H1 (cell line): ENCODE data around the gene WBP1L. TPM values are rescaled to one million over a fixed set of nuclear protein-coding genes. Genes with fewer than 3 reads are reported as not detected.

Experiments used
- CTCF ChIA-PET: fragments of 300-600 bp; sonication (Branson Sonifier 250); formaldehyde crosslinking; loops from one replicate; lab custom pipeline; 2021; ENCODE audit not compliant: partially characterized antibody; lab: Charles Lee
- POLR2A ChIA-PET: fragments of 300-600 bp; sonication (Branson Sonifier 250); formaldehyde crosslinking; loops from one replicate; lab custom pipeline; 2021; ENCODE audit warnings: inconsistent platforms; ENCODE audit not compliant: partially characterized antibody; lab: Charles Lee
- DNase-seq, 2 experiments: peaks; one replicate each; pipeline versions ENCODE4 v3.0.0 to v3.0.0-alpha.2; 2010 to 2022; ENCODE audit warnings: low spot score in 2 of 2, low read depth in 1 of 2, mixed read lengths in 1 of 2
- FAIRE-seq: peaks from 2 replicates; lab custom pipeline; 2011; peaks lifted over from hg19 to GRCh38; lab: Jason Lieb, UNC
- H2AFZ ChIP-seq: 2 replicates; pipeline ENCODE4 v1.8.1; 2012; ENCODE audit warnings: low read length, inconsistent platforms
- H2AK5ac ChIP-seq: 2 replicates; pipeline ENCODE4 v1.6.1; 2013; ENCODE audit warnings: low read depth, low read length
- H2BK120ac ChIP-seq: replicated peaks from 2 replicates; pipeline ENCODE3; 2013; ENCODE audit warnings: low read depth, low read length, inconsistent platforms
- H2BK12ac ChIP-seq: 2 replicates; pipeline ENCODE4 v1.6.1; 2013; ENCODE audit warnings: low read depth, low read length
- H2BK15ac ChIP-seq: 2 replicates; pipeline ENCODE4 v1.6.1; 2013; ENCODE audit warnings: low read length
- H2BK20ac ChIP-seq: 2 replicates; pipeline ENCODE4 v1.6.1; 2013; ENCODE audit warnings: low read length
- H2BK5ac ChIP-seq: 2 replicates; pipeline ENCODE4 v1.6.1; 2013; ENCODE audit warnings: low read depth, low read length
- H3K14ac ChIP-seq: 2 replicates; pipeline ENCODE4 v1.6.1; 2013; ENCODE audit warnings: inconsistent platforms; ENCODE audit not compliant: insufficient read length
- H3K18ac ChIP-seq: 2 replicates; pipeline ENCODE4 v1.6.1; 2013; ENCODE audit warnings: low read length; ENCODE audit errors: extremely low read depth
- H3K23ac ChIP-seq: 2 replicates; pipeline ENCODE4 v1.6.1; 2013; ENCODE audit warnings: inconsistent platforms; ENCODE audit not compliant: insufficient read length
- H3K23me2 ChIP-seq: 2 replicates; pipeline ENCODE4 v1.6.1; 2013; ENCODE audit warnings: low read depth, low read length
- H3K27ac ChIP-seq: 2 replicates; pipeline ENCODE4 v1.6.1; 2011; ENCODE audit warnings: low read depth, low read length, inconsistent platforms
- H3K27me3 ChIP-seq, 4 experiments: replicated peaks in 1 of 4; 1 replicate in 1 of 4; 2 replicates in 3 of 4; pipeline versions ENCODE4 v1.6.1 to v1.8.1; 2011 to 2013; ENCODE audit warnings: low read length in 3 of 4, mild to moderate bottlenecking in 3 of 4, inconsistent platforms in 2 of 4, mixed read lengths in 2 of 4, moderate library complexity in 1 of 4; ENCODE audit not compliant: control insufficient read depth in 3 of 4, insufficient read depth in 3 of 4; ENCODE audit errors: extremely low read depth in 1 of 4
- H3K36me3 ChIP-seq, 4 experiments: 2 replicates each; pipeline versions ENCODE4 v1.6.1 to v1.8.1; 2011 to 2013; ENCODE audit warnings: mild to moderate bottlenecking in 4 of 4, low read length in 3 of 4, moderate library complexity in 2 of 4, control low read depth in 1 of 4, inconsistent platforms in 1 of 4; ENCODE audit not compliant: insufficient read depth in 4 of 4, control insufficient read depth in 2 of 4
- H3K4ac ChIP-seq: replicated peaks from 2 replicates; pipeline ENCODE3; 2013; ENCODE audit warnings: low read length, low read depth, mixed read lengths, inconsistent platforms; ENCODE audit not compliant: insufficient read length
- H3K4me1 ChIP-seq, 4 experiments: replicated peaks in 1 of 4; 1 replicate in 1 of 4; 2 replicates in 3 of 4; pipeline versions ENCODE4 v1.6.1 to v1.8.1; 2011 to 2013; ENCODE audit warnings: low read length in 3 of 4, inconsistent platforms in 2 of 4, mixed read lengths in 1 of 4; ENCODE audit not compliant: insufficient read depth in 4 of 4, control insufficient read depth in 3 of 4
- H3K4me2 ChIP-seq, 2 experiments: 2 replicates each; pipeline versions ENCODE4 v1.6.1 to v1.8.1; 2011 to 2013; ENCODE audit warnings: low read depth in 2 of 2, low read length in 2 of 2, control low read depth in 1 of 2, inconsistent platforms in 1 of 2, mild to moderate bottlenecking in 1 of 2; ENCODE audit not compliant: insufficient read depth in 1 of 2
- H3K4me3 ChIP-seq, 4 experiments: fragments of 200-600, 300-600 bp in 1 of 4; sonication (generic), shearing (Covaris generic), sonication (Bioruptor Twin) in 1 of 4; 2 replicates each; pipeline versions ENCODE4 v1.5.1 to v1.8.1; 2011 to 2016; ENCODE audit warnings: low read length in 4 of 4, low read depth in 3 of 4, control low read depth in 2 of 4, inconsistent platforms in 2 of 4, mild to moderate bottlenecking in 2 of 4, mixed read lengths in 1 of 4, moderate library complexity in 1 of 4; ENCODE audit not compliant: insufficient read depth in 2 of 4; ENCODE audit errors: extremely low read depth in 1 of 4
- H3K56ac ChIP-seq: replicated peaks from 2 replicates; pipeline ENCODE3; 2013; ENCODE audit warnings: low read depth, mild to moderate bottlenecking, mixed read lengths, low read length, inconsistent platforms; ENCODE audit not compliant: insufficient read length
- H3K79me1 ChIP-seq: 2 replicates; pipeline ENCODE4 v1.6.1; 2013; ENCODE audit warnings: low read depth, low read length, control low read depth
- H3K79me2 ChIP-seq, 2 experiments: 2 replicates each; pipeline versions ENCODE4 v1.6.1 to v1.8.1; 2012 to 2013; ENCODE audit warnings: low read length in 2 of 2, mild to moderate bottlenecking in 2 of 2, inconsistent platforms in 1 of 2; ENCODE audit not compliant: insufficient read depth in 2 of 2, control insufficient read depth in 1 of 2
- H3K9ac ChIP-seq, 4 experiments: replicated peaks in 1 of 4; 1 replicate in 1 of 4; 2 replicates in 3 of 4; pipeline versions ENCODE4 v1.6.1 to v1.8.1; 2011 to 2013; ENCODE audit warnings: low read depth in 3 of 4, low read length in 3 of 4, control low read depth in 2 of 4, mild to moderate bottlenecking in 2 of 4, moderate library complexity in 2 of 4, inconsistent platforms in 1 of 4; ENCODE audit errors: extremely low read depth in 1 of 4
- H3K9me3 ChIP-seq, 2 experiments: 2 replicates each; pipeline versions ENCODE4 v1.6.1 to v1.8.1; 2012 to 2013; ENCODE audit warnings: mild to moderate bottlenecking in 2 of 2, moderate library complexity in 2 of 2, control low read depth in 1 of 2, inconsistent platforms in 1 of 2, low read depth in 1 of 2, low read length in 1 of 2, mixed read lengths in 1 of 2; ENCODE audit not compliant: insufficient read depth in 2 of 2
- H4K20me1 ChIP-seq, 2 experiments: replicated peaks in 1 of 2; 2 replicates each; pipeline versions ENCODE3 to v1.8.1; 2011 to 2013; ENCODE audit warnings: inconsistent platforms in 2 of 2, low read length in 2 of 2, mild to moderate bottlenecking in 1 of 2; ENCODE audit not compliant: insufficient read depth in 2 of 2, control insufficient read depth in 1 of 2
- H4K5ac ChIP-seq: 2 replicates; pipeline ENCODE4 v1.6.1; 2013; ENCODE audit warnings: low read length, low read depth, mixed read lengths, inconsistent platforms; ENCODE audit not compliant: insufficient read length
- H4K8ac ChIP-seq: 2 replicates; pipeline ENCODE4 v1.8.0; 2013; ENCODE audit warnings: mild to moderate bottlenecking, moderate library complexity, low read length, inconsistent platforms; ENCODE audit not compliant: insufficient read depth; ENCODE audit errors: extremely low read depth
- H4K91ac ChIP-seq: replicated peaks from 2 replicates; pipeline ENCODE3; 2013; ENCODE audit warnings: low read length, mixed read lengths, inconsistent platforms; ENCODE audit not compliant: insufficient read length
- BACH1 ChIP-seq: IDR thresholded peaks from 2 replicates; pipeline ENCODE4 v1.6.1; 2012; ENCODE audit warnings: low read length, improper control_type of control experiment
- CREB1 ChIP-seq: IDR thresholded peaks from 2 replicates; pipeline ENCODE4 v1.6.1; 2012; ENCODE audit warnings: inconsistent platforms
- EZH2 ChIP-seq: fragments of 200-600 bp; sonication (generic); IDR thresholded peaks from 2 replicates; pipeline ENCODE4 v1.7.1; 2012; ENCODE audit warnings: low read depth, mild to moderate bottlenecking, moderate library complexity, low read length, inconsistent platforms; ENCODE audit not compliant: severe bottlenecking
- GTF2F1 ChIP-seq: IDR thresholded peaks from 2 replicates; pipeline ENCODE4 v1.6.1; 2012; ENCODE audit warnings: low read depth, low read length, improper control_type of control experiment, borderline replicate concordance
- JUND ChIP-seq: IDR thresholded peaks from 2 replicates; pipeline ENCODE4 v1.6.1; 2011; ENCODE audit warnings: mild to moderate bottlenecking, improper control_type of control experiment, low read length
- KDM4A ChIP-seq: IDR thresholded peaks from one replicate; pipeline ENCODE4 v1.7.1; 2012; ENCODE audit warnings: low read depth, mild to moderate bottlenecking, moderate library complexity, low read length, inconsistent platforms; ENCODE audit not compliant: severe bottlenecking
- MAFK ChIP-seq: IDR thresholded peaks from 2 replicates; pipeline ENCODE4 v1.6.1; 2012; ENCODE audit warnings: low read depth, mild to moderate bottlenecking, improper control_type of control experiment, low read length
- RNF2 ChIP-seq: fragments of 200-900, 300-1000 bp; sonication (generic); IDR thresholded peaks from 2 replicates; pipeline ENCODE4 v1.7.1; 2016; ENCODE audit warnings: borderline replicate concordance, low read depth, mild to moderate bottlenecking, antibody characterized with exemption, low read length; ENCODE audit not compliant: poor library complexity, severe bottlenecking; ENCODE audit errors: missing control alignments
- SP1 ChIP-seq: IDR thresholded peaks from 2 replicates; pipeline ENCODE4 v1.6.1; 2011; ENCODE audit warnings: low read depth, low read length
- SP2 ChIP-seq: IDR thresholded peaks from 2 replicates; pipeline ENCODE4 v1.6.1; 2012; ENCODE audit warnings: mild to moderate bottlenecking, low read length, inconsistent platforms
- SRF ChIP-seq: IDR thresholded peaks from 2 replicates; pipeline ENCODE4 v1.6.1; 2011; ENCODE audit warnings: mild to moderate bottlenecking, low read depth, low read length, moderate library complexity
- TAF1 ChIP-seq: IDR thresholded peaks from 2 replicates; pipeline ENCODE4 v1.6.1; 2011; ENCODE audit warnings: mild to moderate bottlenecking, low read depth, low read length
- TBP ChIP-seq: IDR thresholded peaks from 2 replicates; pipeline ENCODE4 v1.6.1; 2011; ENCODE audit warnings: low read depth, low read length, improper control_type of control experiment
- YY1 ChIP-seq: IDR thresholded peaks from 2 replicates; pipeline ENCODE4 v1.6.1; 2011; ENCODE audit warnings: low read depth, mild to moderate bottlenecking, low read length
- WGBS, 2 experiments: shearing (Covaris generic) in 1 of 2; methylation state at CpG; one replicate each; pipeline versions ENCODE4 v1.1.6 to v1.1.7; 2013 to 2015; ENCODE audit warnings: low lambda C conversion rate in 2 of 2, mixed read lengths in 2 of 2, inconsistent platforms in 1 of 2, low coverage in 1 of 2, missing lambda C conversion rate in 1 of 2; ENCODE audit not compliant: insufficient replicate concordance in 2 of 2, insufficient coverage in 1 of 2, insufficient read length in 1 of 2; ENCODE audit errors: extremely low coverage in 1 of 2, missing lambda C conversion rate in 1 of 2; 5-methylcytosine and 5-hydroxymethylcytosine counted together
- polyA plus RNA-seq, 7 experiments: library from polyadenylated mRNA; depleted of rRNA in 3 of 7; stranded (reverse) in 5 of 7; unstranded in 2 of 7; fragments of >200 nt in 5 of 7; fragments of 200-250 nt in 2 of 7; gene quantifications; 1 replicate in 5 of 7; 2 replicates in 1 of 7; 4 replicates in 1 of 7; pipeline versions ENCODE4 v1.2.1 to v1.2.3, GENCODE V29; 2011 to 2013; ENCODE audit warnings: missing spikeins in 2 of 7, mixed read lengths in 2 of 7
- total RNA-seq: library from RNA; stranded (reverse); fragmentation: NEBNext Ultra II Directional; extraction: Animal tissue kit (Norgen Biotek cat#: 25700); gene quantifications from 2 replicates; pipeline ENCODE4 v1.2.1, GENCODE V29; 2021

WBP1L gene
- total and polyA plus RNA-seq, 2 of the 8 experiments (the other 6 are each of a cell fraction or from before 2014, with no cell fraction given), result 26.6 to 29.9 TPM

DNA sequence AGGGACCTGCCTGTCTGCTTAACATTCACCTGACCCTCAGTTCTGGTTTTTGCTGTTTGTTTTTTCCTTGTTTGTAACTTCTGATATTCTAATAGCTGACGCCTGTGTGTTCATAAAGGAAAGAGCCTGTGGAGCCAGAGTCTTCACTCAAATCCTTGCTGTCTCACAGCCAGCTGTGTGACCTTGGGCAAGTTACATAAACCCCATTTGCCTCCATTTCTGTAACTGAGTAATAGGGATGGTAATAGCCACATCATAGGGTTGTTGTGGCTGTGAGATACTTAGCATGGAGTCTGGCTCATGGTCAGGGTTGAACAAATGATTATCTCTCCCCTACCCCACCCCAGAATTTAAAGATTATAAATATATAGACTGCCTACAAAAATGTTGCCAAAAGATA lies 27.0 kb downstream of the WBP1L start:
- Histone ChIP-seq H3K4me2 (no peak overlapping the region), H3K18ac (no peak overlapping the region), H3K79me1 (peaks cover 3% of the 10 kb centered on the region), H4K8ac (no peak overlapping the region), H3K4ac (no peak overlapping the region), H3K23ac (no peak overlapping the region), H4K91ac (no peak overlapping the region), H3K9me3 (no peaks in the 10 kb centered on the region), H2BK20ac (no peak overlapping the region), H3K79me2 (no peaks in the 10 kb centered on the region), H3K9ac (no peak overlapping the region), H3K27ac (no peak overlapping the region), H3K27me3 (no peaks in the 10 kb centered on the region; a peak in 1 of 7 replicates), H4K20me1 (no peaks in the 10 kb centered on the region), H3K36me3 (no peaks in the 10 kb centered on the region), H4K5ac (no peak overlapping the region), H2BK120ac (no peak overlapping the region), H2AFZ (no peak overlapping the region), H2AK5ac (no peak overlapping the region), H2BK12ac (no peak overlapping the region), H3K56ac (no peak overlapping the region), H3K4me3 (no peak overlapping the region), H3K14ac (no peak overlapping the region), H3K4me1 (peaks cover 3 to 7% (median 4%) of the 10 kb centered on the region in 4 experiments), H3K23me2 (no peaks in the 10 kb centered on the region), H2BK5ac (no peak overlapping the region), H2BK15ac (no peak overlapping the region)
- no peak for DNase-seq
- no peak for FAIRE-seq
- CTCF ChIA-PET, result interaction anchor here (0.7 to 2.2 kb wide), 2 partner anchors 10 to 37 kb away, joined by 3 to 10 read pairs; no protein-coding TSS in a partner anchor
- WGBS, 2 experiments, result 89% methylated on average over 1 of the region's 1 CpG; no CpG with 5 or more reads in 1 of the 2 experiments
- TF ChIP-seq CREB1 (no peak), SP1 (no peak), TAF1 (no peak), SRF (no peak), KDM4A (no peak), EZH2 (no peak), MAFK (no peak), GTF2F1 (no peak), JUND (no peak), YY1 (no peak), SP2 (no peak), TBP (no peak), RNF2 (no peak), BACH1 (no peak)
- POLR2A ChIA-PET, result interaction anchor here (1.1 kb wide), 1 partner anchor 92 kb away, joined by 3 read pairs; no protein-coding TSS in a partner anchor
